ENCODE measurements around the gene SFXN4.

The SFXN4 gene

DNA sequence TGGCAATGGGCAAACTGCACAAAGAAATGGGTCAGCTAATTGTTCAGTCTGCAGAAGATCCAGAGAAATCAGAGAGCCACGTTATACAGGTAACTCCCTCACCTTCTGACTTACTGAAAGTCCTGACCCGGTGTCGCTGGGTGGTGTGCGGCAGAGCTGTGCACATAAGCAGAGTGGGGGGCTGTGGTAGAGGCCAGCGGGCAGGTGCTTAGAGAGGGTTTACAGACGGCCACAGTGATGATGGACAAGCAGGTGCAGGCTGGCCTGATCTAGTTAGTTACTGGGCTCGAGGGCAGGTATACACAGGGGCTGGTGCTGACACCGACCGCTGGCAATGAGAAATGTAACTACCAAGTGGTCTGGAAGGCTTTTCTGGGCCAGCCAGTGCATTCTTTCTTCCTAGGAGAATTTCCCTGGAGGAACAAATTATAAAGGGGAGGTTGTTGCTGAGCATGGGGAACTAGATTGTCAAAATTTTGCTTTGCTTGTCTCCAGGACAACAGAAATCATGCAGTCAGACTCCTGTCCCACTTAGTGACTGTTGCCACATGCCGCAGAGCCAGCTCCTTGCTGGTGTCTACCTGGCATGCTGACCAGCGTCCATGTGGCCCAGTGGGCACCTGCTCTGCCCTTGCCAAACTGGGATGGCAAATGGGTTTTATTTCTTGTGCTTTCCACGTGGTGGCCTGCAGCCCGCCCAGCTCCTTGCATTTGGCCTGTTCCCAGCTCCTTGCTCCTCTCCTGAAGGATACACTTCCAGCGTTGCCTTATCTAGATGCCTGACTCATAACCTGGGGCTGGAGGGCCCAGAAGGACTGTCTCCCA is 32.8 kb downstream of the SFXN4 start:
- H3K4me3 ChIP-seq (ENCODE audit: low read depth, low read length): no peak overlapping the region
- TF ChIP-seq, protein P1, sequence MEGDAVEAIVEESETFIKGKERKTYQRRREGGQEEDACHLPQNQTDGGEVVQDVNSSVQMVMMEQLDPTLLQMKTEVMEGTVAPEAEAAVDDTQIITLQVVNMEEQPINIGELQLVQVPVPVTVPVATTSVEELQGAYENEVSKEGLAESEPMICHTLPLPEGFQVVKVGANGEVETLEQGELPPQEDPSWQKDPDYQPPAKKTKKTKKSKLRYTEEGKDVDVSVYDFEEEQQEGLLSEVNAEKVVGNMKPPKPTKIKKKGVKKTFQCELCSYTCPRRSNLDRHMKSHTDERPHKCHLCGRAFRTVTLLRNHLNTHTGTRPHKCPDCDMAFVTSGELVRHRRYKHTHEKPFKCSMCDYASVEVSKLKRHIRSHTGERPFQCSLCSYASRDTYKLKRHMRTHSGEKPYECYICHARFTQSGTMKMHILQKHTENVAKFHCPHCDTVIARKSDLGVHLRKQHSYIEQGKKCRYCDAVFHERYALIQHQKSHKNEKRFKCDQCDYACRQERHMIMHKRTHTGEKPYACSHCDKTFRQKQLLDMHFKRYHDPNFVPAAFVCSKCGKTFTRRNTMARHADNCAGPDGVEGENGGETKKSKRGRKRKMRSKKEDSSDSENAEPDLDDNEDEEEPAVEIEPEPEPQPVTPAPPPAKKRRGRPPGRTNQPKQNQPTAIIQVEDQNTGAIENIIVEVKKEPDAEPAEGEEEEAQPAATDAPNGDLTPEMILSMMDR (conservative IDR thresholded peaks at IDR 0.05; ENCODE audit: low read depth, low read length): no peak
- no peak for DNase-seq (ENCODE audit: low read depth)

DNA sequence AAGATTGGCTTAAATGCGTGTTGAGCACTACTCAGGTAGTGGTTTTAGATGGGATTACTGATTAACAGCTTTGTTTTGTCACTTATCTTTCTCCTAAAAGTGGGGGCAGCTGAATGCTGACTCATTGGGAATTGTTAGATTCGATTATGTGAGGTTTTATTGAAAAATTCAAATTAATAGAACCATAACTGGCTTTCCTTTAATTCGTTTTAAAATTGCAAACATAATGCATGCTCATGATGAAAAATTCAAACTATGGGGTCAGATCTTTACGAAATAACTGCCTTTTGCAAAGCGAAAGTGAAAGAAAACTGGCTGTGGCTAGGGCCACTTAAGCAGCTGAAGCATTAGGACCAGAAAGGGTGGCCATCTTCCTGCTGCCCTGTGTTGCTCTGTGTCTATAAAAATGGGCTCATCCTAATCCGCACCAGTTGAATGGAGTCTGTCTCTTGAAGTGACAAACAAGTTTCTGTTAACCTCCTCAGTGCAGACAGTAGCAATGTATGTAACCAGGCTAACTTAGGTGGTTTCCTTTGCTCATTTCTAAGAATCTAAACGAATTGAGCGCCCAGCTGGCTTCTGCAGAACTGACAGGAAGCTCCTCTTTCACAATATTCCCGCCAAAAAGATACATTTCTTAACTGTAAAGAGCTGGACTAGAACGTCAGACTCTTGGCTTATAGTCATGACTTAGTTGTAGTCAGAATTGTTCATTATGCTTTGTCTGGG is 33.8 kb downstream of the SFXN4 start:
- no peak overlapping the region for H3K4me3 ChIP-seq (ENCODE audit: low read depth, low read length)
- TF ChIP-seq, protein P1 (conservative IDR thresholded peaks at IDR 0.05; ENCODE audit: low read depth, low read length): no peak
- peak; percentile 66 for DNase-seq (ENCODE audit: low read depth)

DNA sequence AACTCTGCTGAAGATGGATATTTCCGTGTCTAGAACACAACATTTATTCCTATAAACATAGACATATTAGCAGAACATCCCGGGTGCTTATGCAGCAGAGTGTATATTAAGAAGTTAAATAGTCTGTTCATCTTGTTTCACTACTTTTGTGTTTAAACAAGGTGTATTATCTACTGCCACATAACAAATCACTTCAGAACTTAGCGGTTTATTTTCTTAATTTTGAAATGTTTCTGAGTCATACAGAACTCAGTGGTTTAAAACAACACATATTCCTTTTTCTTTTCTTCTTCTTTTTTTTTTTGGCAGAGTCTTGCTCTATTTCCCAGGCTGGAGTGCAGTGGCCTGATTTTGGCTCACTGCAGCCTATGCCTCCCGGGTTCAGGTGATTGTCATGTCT is 35.8 kb downstream of the SFXN4 start:
- no peak overlapping the region for H3K4me3 ChIP-seq (ENCODE audit: low read depth, low read length)
- TF ChIP-seq, protein P1 (conservative IDR thresholded peaks at IDR 0.05; ENCODE audit: low read depth, low read length): no peak
- DNase-seq (ENCODE audit: low read depth): no peak

DNA sequence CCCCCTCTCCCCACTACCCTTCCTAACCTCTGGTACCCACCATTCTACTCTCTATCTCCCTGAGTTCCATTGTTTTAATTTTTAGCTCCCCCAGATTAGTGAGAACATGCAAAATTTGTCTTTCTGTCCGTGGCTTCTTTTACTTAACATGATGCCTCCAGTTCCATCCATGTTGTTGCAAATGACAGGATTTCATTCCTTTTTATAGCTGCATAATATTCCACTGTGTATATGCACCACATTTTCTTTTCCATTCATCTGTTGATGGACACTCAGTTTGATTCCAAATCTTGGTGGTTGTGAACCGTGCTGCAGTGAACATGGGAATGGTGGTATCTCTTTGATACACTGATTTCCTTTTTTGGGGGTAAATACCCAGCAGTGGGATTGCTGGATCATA is 39.6 kb downstream of the SFXN4 start:
- DNase-seq (ENCODE audit: low read depth): no peak
- H3K4me3 ChIP-seq (ENCODE audit: low read depth, low read length): no peak overlapping the region
- TF ChIP-seq, protein P1 (conservative IDR thresholded peaks at IDR 0.05; ENCODE audit: low read depth, low read length): no peak

DNA sequence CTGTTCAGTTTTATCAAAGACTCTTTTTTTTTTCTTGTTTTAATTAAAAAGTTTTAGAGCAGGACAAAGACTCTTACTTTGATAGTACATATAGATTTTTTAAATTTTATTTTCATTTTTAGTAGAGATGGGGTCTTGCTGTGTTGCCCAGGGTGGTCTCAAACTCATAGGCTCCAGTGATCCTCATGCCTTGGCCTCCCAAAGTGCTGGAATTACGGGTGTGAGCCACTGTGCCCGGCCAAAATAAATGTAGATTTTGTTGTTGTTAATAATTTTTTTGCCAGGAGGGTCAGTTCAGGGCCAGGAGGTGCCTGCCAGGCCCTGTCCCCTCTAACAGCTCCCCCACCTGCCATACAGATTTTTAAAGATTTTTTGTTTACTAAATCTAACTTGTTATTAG is 44.6 kb downstream of the SFXN4 start:
- H3K4me3 ChIP-seq (ENCODE audit: low read depth, low read length): no peak overlapping the region
- no peak for DNase-seq (ENCODE audit: low read depth)
- TF ChIP-seq, protein P1 (conservative IDR thresholded peaks at IDR 0.05; ENCODE audit: low read depth, low read length): no peak

DNA sequence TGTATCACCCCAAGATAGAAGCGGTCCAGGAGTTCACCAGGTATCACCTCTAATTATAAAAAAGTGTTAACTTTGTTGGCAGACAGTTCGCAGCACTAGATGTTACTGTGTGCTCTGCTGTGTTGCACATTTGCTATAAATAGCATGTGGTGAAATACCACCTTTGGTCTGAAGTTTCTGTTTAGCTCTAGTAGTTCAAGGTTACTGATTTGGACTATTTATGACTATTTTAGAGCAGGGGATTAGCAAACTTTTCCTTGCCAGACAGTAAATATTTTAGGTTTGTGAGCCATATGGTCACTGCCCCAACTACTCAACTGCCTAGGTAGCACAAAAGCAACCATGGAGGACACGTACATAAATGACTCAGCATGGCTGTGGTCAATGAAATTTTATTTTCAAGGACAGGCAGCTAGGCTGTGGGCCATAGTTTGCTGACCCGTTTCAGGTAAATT is 45.1 kb downstream of the SFXN4 start:
- H3K4me3 ChIP-seq (ENCODE audit: low read depth, low read length): no peak overlapping the region
- DNase-seq (ENCODE audit: low read depth): peak; percentile 75
- TF ChIP-seq, protein P1 (conservative IDR thresholded peaks at IDR 0.05; ENCODE audit: low read depth, low read length): no peak
